Measurements from ENCODE around the gene KRTAP10-10.
A peak's percentile ranks its signal among the peaks of the same experiment; 100 is the strongest.
"Not testable (repeated sequence)": the region's sequence is repeated elsewhere in the genome, so short reads cannot be mapped to it uniquely, and the experiment has no call there.

Gene KRTAP10-10

DNA sequence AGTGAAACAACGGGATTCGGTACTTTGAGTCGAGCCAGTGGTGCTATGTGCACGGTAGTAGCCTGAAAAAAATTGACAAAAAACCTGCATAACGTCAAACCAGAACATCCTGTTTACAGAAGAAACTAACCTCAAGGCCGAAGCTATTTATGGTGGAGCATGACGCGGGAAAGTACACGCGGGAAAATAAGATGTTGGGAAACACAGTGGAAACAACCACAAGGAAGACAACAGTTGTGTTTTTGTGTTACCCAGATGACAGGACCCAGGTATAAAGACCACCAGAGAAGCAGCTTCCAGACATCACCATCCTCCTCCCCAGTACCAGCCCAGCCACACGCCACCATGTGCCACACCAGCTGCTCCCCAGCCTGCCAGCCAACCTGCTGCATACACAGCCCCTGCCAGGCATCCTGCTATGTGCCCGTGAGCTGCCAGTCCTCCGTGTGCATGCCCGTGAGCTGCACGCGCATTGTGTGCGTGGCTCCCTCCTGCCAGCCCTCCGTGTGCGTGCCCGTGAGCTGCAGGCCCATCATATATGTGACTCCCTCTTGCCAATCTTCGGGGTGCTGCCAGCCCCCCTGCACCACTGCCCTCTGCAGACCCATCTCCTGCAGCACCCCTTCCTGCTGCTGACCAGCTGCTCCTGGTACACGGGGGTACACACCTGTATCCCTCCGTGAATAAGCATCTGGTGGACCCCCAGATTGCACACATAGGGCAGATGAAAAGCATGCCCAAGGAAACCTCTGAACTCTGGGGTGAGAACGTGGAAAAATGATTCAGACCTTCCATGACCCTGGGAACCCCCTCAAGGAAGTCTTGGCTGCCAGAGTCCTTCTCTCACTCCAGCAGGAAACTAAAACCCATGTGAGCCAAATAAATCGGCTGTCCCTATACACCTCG lies 20.7 kb downstream of the KRTAP10-10 start, which contains the start of gene KRTAP12-3:
TSS of gene KRTAP12-3 (plus strand) at position 298 of the 906 bp plus-strand sequence. CDS start at position 346, 48 bp downstream.
- no peak for DNase-seq (ENCODE audit: low read depth)
- TF ChIP-seq, protein P1, sequence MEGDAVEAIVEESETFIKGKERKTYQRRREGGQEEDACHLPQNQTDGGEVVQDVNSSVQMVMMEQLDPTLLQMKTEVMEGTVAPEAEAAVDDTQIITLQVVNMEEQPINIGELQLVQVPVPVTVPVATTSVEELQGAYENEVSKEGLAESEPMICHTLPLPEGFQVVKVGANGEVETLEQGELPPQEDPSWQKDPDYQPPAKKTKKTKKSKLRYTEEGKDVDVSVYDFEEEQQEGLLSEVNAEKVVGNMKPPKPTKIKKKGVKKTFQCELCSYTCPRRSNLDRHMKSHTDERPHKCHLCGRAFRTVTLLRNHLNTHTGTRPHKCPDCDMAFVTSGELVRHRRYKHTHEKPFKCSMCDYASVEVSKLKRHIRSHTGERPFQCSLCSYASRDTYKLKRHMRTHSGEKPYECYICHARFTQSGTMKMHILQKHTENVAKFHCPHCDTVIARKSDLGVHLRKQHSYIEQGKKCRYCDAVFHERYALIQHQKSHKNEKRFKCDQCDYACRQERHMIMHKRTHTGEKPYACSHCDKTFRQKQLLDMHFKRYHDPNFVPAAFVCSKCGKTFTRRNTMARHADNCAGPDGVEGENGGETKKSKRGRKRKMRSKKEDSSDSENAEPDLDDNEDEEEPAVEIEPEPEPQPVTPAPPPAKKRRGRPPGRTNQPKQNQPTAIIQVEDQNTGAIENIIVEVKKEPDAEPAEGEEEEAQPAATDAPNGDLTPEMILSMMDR (IDR thresholded peaks at IDR 0.05; ENCODE audit: control insufficient read depth, extremely low read depth, insufficient read depth), result no peak
- no peak within 1 kb of the TSS for H3K4me3 ChIP-seq (ENCODE audit: low read depth, low read length)

DNA sequence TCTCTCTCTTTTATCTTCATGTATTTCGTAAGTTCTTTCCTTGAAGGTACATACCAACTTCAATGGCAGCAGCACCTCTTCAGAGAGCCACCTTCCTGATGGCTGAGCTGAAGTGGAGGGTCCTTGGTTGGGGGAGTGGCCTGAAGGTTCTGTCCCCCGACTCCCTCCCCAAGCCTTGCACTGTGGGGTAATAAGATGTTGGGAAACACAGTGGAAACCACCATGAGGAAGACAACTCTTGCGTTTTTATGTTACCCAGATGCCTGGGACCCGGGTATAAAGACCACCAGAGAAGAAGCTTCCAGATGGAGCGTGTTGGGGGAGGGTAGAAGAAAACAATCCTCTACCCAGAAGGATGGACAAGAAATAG lies 21.4 kb downstream of the KRTAP10-10 start:
- no peak for DNase-seq (ENCODE audit: low read depth)
- H3K4me3 ChIP-seq (ENCODE audit: low read depth, low read length), result no peak overlapping the region
- TF ChIP-seq, protein P1 (IDR thresholded peaks at IDR 0.05; ENCODE audit: control insufficient read depth, extremely low read depth, insufficient read depth), result no peak

DNA sequence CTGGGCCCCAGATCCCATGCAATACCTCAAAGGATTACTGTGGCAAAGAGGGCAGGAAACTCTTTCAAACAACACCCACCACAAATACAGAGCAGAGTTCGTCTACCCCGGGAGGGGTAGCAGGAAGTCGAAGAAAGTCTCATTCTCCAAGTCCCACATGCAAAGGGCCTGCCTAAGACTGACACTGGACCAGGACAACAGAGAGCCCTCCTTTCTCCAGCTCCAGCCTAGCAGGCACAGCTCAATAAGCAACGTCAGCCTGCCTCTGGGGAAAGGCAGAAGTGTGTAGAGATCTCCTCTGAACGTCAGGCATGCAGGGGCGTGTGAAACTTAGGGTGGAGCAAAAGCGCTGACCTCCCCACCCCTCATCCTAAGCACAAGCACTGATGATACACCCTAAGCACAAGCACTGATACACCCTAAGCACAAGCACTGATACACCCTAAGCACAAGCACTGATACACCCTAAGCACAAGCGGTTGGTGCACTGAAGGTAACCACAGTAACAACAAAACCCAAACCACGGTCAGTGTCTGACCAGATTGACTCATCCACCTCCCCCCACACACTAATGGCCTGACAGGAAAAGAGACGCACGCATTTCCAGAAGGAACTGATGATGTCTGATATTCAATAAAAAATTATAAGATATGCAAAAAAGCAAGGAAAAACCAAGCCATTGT lies 21.9 kb downstream of the KRTAP10-10 start:
- TF ChIP-seq, protein P1 (IDR thresholded peaks at IDR 0.05; ENCODE audit: control insufficient read depth, extremely low read depth, insufficient read depth), result no peak
- no peak for DNase-seq (ENCODE audit: low read depth)

DNA sequence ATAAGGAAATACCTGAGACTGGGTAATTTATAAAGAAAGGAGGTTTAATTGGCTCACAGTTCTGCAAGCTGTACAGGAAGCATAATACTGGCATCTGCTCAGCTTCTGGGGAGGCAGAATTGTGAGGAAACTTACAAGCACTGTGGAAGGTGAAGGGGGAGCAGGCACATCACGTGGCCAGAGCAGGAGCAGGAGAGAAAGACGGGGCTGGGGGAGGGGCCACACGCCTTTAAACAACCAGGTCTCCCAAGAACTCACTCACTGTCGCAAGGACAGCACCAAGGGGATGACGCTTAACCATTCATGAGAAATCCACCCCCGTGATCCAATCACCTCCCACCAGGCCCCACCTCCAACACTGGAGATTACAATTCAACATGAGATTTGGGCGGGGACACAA lies 24.4 kb downstream of the KRTAP10-10 start:
- not testable (repeated sequence) for DNase-seq (ENCODE audit: low read depth); H3K4me3 ChIP-seq (ENCODE audit: low read depth, low read length)

More for the DNA sequence above, 21.9 kb downstream of the KRTAP10-10 start:
- H3K4me3 ChIP-seq (ENCODE audit: low read depth, low read length), result no peak overlapping the region

DNA sequence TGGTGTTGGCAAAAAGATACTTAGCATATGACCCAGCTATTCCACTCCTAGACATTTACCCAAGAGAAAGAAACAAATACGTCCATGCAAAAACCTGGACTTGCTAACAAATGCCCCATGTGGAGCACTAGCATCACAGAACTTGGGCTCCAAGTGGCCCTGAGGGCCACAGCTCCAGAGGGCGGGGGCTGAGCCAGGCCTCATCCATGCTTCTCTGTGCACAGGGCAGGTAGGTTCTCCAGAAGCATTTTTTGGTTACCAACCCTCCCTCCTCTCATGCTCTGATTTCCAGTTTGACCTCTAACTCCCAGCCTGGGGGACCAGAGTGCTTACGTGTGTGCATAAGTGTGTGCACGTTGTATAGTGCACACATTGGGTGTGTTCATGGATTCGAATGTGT lies 27.5 kb downstream of the KRTAP10-10 start:
- TF ChIP-seq, protein P1 (IDR thresholded peaks at IDR 0.05; ENCODE audit: control insufficient read depth, extremely low read depth, insufficient read depth), result no peak
- H3K4me3 ChIP-seq (ENCODE audit: low read depth, low read length), result no peak overlapping the region
- no peak for DNase-seq (ENCODE audit: low read depth)

DNA sequence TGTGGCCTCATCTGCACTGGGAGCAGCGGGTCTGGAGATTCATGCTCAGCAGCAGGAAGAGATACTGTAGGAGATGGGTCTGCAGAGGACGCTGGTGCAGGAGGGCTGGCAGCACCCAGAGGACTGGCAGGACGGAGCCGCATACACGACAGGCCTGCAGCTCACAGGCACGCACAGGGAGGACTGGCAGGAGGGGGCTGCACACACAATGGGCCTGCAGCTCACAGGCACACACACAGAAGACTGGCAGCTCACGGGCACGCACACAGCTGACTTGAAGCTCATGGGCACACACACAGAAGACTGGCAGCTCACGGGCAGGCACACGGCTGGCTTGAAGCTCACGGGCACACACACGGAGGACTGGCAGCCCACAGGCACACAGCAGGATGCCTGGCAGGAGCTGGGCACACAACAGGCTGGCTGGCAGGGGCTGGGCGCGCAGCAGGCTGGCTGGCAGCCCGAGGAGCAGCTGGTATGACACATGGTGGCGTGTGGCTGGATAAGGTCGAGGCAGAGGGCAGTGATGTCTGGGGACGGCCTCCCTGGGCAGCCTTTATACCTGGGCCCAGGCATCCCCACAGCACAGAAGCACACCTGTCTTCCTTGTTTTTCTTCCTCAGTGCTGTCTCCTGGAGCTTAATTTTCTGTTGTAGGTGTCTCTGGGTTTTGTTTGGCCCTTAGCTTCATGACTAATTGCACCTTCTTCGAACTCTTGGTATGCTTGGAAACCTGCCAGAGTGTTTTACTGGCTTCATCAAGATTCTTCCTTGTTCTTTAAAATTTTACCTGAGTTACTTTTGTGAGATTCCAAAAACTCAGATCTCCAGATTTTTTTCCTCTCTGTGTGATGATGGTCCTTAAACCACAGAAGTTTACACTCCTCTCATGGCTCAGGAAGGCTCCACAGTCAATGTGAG lies 29.5 kb downstream of the KRTAP10-10 start, which contains the start of gene KRTAP12-2:
TSS of gene KRTAP12-2 (minus strand) at position 527 of the 920 bp plus-strand sequence. CDS start at position 486, 41 bp downstream.
- peak; percentile 55 for DNase-seq (ENCODE audit: low read depth)
- TF ChIP-seq, protein P1 (IDR thresholded peaks at IDR 0.05; ENCODE audit: control insufficient read depth, extremely low read depth, insufficient read depth), result no peak
- no peak within 1 kb of the TSS for H3K4me3 ChIP-seq (ENCODE audit: low read depth, low read length)

Data from LNCaP clone FGC (cell line).